ENCODE results near the gene CDC42. TPM values are rescaled to one million over a fixed set of nuclear protein-coding genes. Genes with fewer than 3 reads are reported as not detected.

The CDC42 gene
- total and polyA plus RNA-seq, 10 of the 15 experiments (the other 5 are each of a cell fraction or from before 2014, with no cell fraction given) = 184 to 479 (median 326) TPM

GRCh38 chr1:22077728-22078127, 25.2 kb downstream of the CDC42 start:
- CTCF ChIA-PET = interaction anchor here (0.9 kb wide), 1 partner anchor 11 kb away, joined by 3 read pairs; no protein-coding TSS in a partner anchor
- RAD21 ChIA-PET (ENCODE audit: unreplicated experiment) = no interaction called here
- peak; percentile 32; the same call in 1 of the 2 replicates for TF ChIP-seq SPI1 (IDR thresholded peaks at IDR 0.05; ENCODE audit: borderline replicate concordance, insufficient read depth, low read depth, low read length)
- TF ChIP-seq TBL1XR1 (IDR thresholded peaks at IDR 0.05; ENCODE audit: low read depth, low read length) = no peak
- TF ChIP-seq PML (IDR thresholded peaks at IDR 0.05; ENCODE audit: low read length) = no peak
- TF ChIP-seq POLR2AphosphoS5 (IDR thresholded peaks at IDR 0.05; ENCODE audit: low read length) = 0 out of 2 replicates have a peak, but pooled peaks have one; percentile 36
- no peak for TF ChIP-seq STAT3 (IDR thresholded peaks at IDR 0.05; ENCODE audit: low read depth, low read length)
- peaks cover 87% of the 10 kb centered on the region for H3K79me2 ChIP-seq (ENCODE audit: control insufficient read depth, insufficient read depth, low read length)
- no peaks in the 10 kb centered on the region for H3K9me3 ChIP-seq (replicated peaks; ENCODE audit: control insufficient read depth, insufficient read depth, low read length)
- WGBS (ENCODE audit: insufficient coverage, insufficient replicate concordance, low lambda C conversion rate, missing lambda C conversion rate) = 5% methylated on average over 5 of the region's 5 CpGs
- SMC1A ChIA-PET (ENCODE audit: uncharacterized antibody, unreplicated experiment) = interaction anchor here (0.7 to 1.1 kb wide), 3 partner anchors 23 to 53 kb away, joined by 3 to 4 read pairs (median 4); no protein-coding TSS in a partner anchor
- ATAC-seq (peak; percentile 13; the same call in 1 of the 3 replicates), DNase-seq (ENCODE audit: low read depth, low spot score) (no peak), FAIRE-seq (peak; percentile 57)
- peaks cover 11% of the 10 kb centered on the region; the same call in 1 of the 2 replicates for H4K20me1 ChIP-seq (ENCODE audit: control insufficient read depth, insufficient read depth)
- no TSS peak for BruUV-seq (replicated peaks)
- no peak overlapping the region for H3K27ac ChIP-seq (ENCODE audit: control insufficient read depth, insufficient read depth)
- H2AFZ ChIP-seq (ENCODE audit: control insufficient read depth, low read depth, low read length) = no peak overlapping the region
- no peak overlapping the region for H3K9ac ChIP-seq (ENCODE audit: control insufficient read depth, insufficient read depth, low read length)
- H3K4me1 ChIP-seq (ENCODE audit: control insufficient read depth, insufficient read depth, low read length) = peaks cover 45% of the 10 kb centered on the region
- intact Hi-C loops (cut with micrococcal nuclease; ENCODE audit: unreplicated experiment) (no loop called here), in situ Hi-C loops (cut with MboI) (no loop called here)
- no peaks in the 10 kb centered on the region for H3K27me3 ChIP-seq (replicated peaks in 1 of 2; ENCODE audit: control insufficient read depth in 2 of 2, insufficient read depth in 2 of 2, low read length in 1 of 2)
- H3K36me3 ChIP-seq (ENCODE audit: control insufficient read depth in 2 of 2, insufficient read depth in 2 of 2, low read length in 1 of 2) = peaks cover 4 to 21% of the 10 kb centered on the region in 2 experiments
- H3K4me3 ChIP-seq = no peak overlapping the region
- POLR2A ChIA-PET = no interaction called here
- H3K4me2 ChIP-seq (ENCODE audit: control insufficient read depth, insufficient read depth) = no peak overlapping the region

- FAIRE-seq (no peak), DNase-seq (ENCODE audit: low read depth, low spot score) (no peak), ATAC-seq (no peak)
- SMC1A ChIA-PET (ENCODE audit: uncharacterized antibody, unreplicated experiment) = interaction anchor here (1.0 to 1.1 kb wide), 3 partner anchors 22 to 47 kb away, joined by 4 to 6 read pairs (median 4); no protein-coding TSS in a partner anchor
- no peak overlapping the region for H3K27ac ChIP-seq (ENCODE audit: control insufficient read depth, insufficient read depth)
- H4K20me1 ChIP-seq (ENCODE audit: control insufficient read depth, insufficient read depth) = peaks cover 11% of the 10 kb centered on the region; the same call in 1 of the 2 replicates
- H3K4me3 ChIP-seq = no peak overlapping the region
- H2AFZ ChIP-seq (ENCODE audit: control insufficient read depth, low read depth, low read length) = no peak overlapping the region
- POLR2A ChIA-PET = no interaction called here
- no peak overlapping the region for H3K4me2 ChIP-seq (ENCODE audit: control insufficient read depth, insufficient read depth)
- H3K4me1 ChIP-seq (ENCODE audit: control insufficient read depth, insufficient read depth, low read length) = peaks cover 45% of the 10 kb centered on the region
- peaks cover 4 to 21% of the 10 kb centered on the region in 2 experiments for H3K36me3 ChIP-seq (ENCODE audit: control insufficient read depth in 2 of 2, insufficient read depth in 2 of 2, low read length in 1 of 2)
- CTCF ChIA-PET = interaction anchor here (0.9 kb wide), 1 partner anchor 11 kb away, joined by 3 read pairs; no protein-coding TSS in a partner anchor
- H3K9ac ChIP-seq (ENCODE audit: control insufficient read depth, insufficient read depth, low read length) = no peak overlapping the region
- intact Hi-C loops (cut with micrococcal nuclease; ENCODE audit: unreplicated experiment) = no loop called here
- no peaks in the 10 kb centered on the region for H3K27me3 ChIP-seq (replicated peaks in 1 of 2; ENCODE audit: control insufficient read depth in 2 of 2, insufficient read depth in 2 of 2, low read length in 1 of 2)
- in situ Hi-C loops (cut with MboI) = no loop called here
- 46% methylated on average over 2 of the region's 2 CpGs for WGBS (ENCODE audit: insufficient coverage, insufficient replicate concordance, low lambda C conversion rate, missing lambda C conversion rate)
- RAD21 ChIA-PET (ENCODE audit: unreplicated experiment) = no interaction called here
- peaks cover 83% of the 10 kb centered on the region for H3K79me2 ChIP-seq (ENCODE audit: control insufficient read depth, insufficient read depth, low read length)
- no TSS peak for BruUV-seq (replicated peaks)
- no peaks in the 10 kb centered on the region for H3K9me3 ChIP-seq (replicated peaks; ENCODE audit: control insufficient read depth, insufficient read depth, low read length)
- TF ChIP-seq NRF1 (conservative IDR thresholded peaks at IDR 0.05; ENCODE audit: low read depth, low read length) (no peak), SRF (IDR thresholded peaks at IDR 0.05; ENCODE audit: low read depth in 2 of 2, low read length in 2 of 2) (no peak), BHLHE40 (IDR thresholded peaks at IDR 0.05; ENCODE audit: borderline replicate concordance in 1 of 2, low read depth in 2 of 2, low read length in 1 of 2) (no peak), NR2C2 (IDR thresholded peaks at IDR 0.05; ENCODE audit: borderline replicate concordance, control insufficient read depth, insufficient read length, low read depth) (no peak), BCL11A (IDR thresholded peaks at IDR 0.05; ENCODE audit: low read depth, low read length) (no peak), HDGF (IDR thresholded peaks at IDR 0.05) (no peak), EGR1 (IDR thresholded peaks at IDR 0.05; ENCODE audit: borderline replicate concordance in 1 of 2, low read depth in 2 of 2, low read length in 2 of 2) (no peak), WRNIP1 (IDR thresholded peaks at IDR 0.05; ENCODE audit: borderline replicate concordance, low read depth, low read length) (no peak), PKNOX1 (IDR thresholded peaks at IDR 0.05) (no peak), SUPT20H (IDR thresholded peaks at IDR 0.05; ENCODE audit: borderline replicate concordance, control insufficient read depth, low read depth, low read length) (no peak), BMI1 (IDR thresholded peaks at IDR 0.05; ENCODE audit: borderline replicate concordance) (no peak), MTA2 (IDR thresholded peaks at IDR 0.05; ENCODE audit: low read depth) (no peak)
Measured at GRCh38 chr1:22078133-22078532, 25.6 kb downstream of the CDC42 start.

Measured in GM12878 (cell line).